Activated CD8-positive, alpha-beta memory T cell treated with anti-CD3 and anti-CD28 coated beads, Interleukin-2, amount 50 U/mL, for 1 hour (primary cell): ENCODE results near the gene KLK14.

Experiments
- DNase-seq: peaks from one replicate; pipeline ENCODE4 v3.0.0-alpha.2; 2020; ENCODE audit errors: extremely low read depth

Gene KLK14

DNA sequence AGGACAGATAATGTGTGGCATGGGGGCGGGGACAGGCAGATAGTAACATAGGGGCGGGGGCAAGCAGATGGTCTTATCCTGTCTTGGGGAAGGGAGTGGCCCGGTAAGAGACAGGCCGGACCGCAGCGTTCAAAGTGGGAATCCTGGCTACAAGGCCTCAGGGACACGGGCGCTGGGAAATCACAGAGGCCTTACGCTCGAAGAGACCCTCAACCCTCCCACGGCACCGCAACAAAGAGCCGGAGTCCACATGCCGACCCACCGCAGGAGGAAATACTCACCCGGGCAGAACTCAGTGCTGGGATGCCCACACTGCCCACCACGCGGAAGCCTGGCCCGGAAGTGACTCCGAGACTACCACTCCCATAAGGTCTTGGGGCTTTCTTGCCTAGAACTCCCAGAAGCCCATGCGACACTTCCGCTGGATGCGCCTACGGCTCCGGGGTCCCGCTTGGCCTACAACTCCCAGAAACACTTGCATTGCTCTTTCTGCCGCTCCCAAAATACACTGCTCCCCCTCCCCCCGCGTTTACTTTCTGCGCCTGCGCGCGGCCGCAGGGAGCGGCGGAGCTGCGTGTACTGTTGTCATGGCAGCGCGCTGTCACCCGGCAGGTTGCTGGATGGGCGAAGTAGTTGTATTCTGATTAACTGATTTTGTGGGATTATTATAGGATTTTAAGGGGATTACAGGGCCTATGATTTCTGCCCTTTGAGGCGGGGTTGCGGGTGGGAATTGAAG is 25.5 kb upstream of the KLK14 start, which contains the start of gene CTU1:
CTU1 (minus strand) TSS at position 344 of the 739 bp plus-strand sequence. CDS start 3,840 bp downstream, outside the sequence.
- DNase-seq = peak; percentile 93

GRCh38 chr19:51107406-51108065 is 24.8 kb upstream of the KLK14 start:
- no peak for DNase-seq

DNA sequence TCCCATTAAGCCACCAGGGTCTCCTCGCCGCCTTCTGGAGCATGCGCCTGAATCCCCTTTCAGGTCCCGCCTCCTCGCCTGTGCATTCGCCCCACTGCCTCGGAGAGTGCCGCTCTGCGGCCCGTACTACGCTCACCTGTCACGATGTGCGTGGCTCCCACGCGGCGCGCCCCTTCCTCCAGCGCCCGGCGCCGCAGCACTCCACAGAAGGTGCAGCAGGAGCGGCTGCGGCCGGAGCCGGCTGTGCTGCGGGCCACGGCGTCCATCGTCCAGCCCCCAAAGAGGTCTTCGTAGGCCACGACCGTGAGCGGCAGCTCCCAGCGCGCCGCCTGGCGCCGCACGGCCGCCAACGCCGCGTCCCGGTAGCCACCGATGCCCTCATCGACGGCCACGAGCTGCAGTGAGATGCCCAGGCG is 21.2 kb upstream of the KLK14 start:
- DNase-seq = no peak

DNA sequence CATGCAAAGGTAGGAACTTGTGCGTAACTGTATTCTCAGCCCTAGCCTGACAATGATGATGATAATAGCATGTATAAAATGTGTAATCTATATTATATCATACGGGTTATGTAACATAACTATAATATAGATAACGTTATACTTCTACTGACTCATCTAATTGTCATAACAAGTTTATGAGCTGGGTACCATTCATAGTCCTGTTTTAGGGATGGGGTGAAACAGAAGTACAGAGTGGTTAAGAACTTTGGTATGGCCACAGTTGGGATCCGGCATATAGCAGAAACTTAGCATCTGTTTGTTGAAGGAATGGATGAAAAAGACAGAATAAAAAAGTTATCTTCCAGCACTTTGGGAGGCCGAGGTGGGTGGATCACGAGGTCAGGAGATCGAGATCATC is 20.3 kb upstream of the KLK14 start:
- DNase-seq = no peak

GRCh38 chr19:51101171-51101865 is 18.6 kb upstream of the KLK14 start:
- DNase-seq = no peak

GRCh38 chr19:51100601-51101000 is 17.9 kb upstream of the KLK14 start:
- no peak for DNase-seq

DNA sequence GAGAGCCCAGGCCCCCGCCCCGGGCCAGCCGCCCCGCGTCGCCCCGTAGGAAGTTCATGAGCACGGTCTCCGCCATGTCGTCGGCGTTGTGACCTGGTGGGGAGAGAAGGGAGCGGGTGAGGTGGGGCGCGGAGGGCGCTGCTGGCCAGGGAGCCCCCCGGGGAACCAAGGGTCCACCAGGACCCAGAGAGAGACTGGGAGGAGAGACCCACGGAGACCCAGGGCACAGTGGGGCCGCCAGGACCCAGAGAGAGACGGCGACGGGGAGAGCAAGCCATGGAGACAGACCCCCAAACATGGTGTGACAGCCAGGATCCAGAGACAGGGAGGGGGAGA is 16.3 kb upstream of the KLK14 start:
- no peak for DNase-seq

DNA sequence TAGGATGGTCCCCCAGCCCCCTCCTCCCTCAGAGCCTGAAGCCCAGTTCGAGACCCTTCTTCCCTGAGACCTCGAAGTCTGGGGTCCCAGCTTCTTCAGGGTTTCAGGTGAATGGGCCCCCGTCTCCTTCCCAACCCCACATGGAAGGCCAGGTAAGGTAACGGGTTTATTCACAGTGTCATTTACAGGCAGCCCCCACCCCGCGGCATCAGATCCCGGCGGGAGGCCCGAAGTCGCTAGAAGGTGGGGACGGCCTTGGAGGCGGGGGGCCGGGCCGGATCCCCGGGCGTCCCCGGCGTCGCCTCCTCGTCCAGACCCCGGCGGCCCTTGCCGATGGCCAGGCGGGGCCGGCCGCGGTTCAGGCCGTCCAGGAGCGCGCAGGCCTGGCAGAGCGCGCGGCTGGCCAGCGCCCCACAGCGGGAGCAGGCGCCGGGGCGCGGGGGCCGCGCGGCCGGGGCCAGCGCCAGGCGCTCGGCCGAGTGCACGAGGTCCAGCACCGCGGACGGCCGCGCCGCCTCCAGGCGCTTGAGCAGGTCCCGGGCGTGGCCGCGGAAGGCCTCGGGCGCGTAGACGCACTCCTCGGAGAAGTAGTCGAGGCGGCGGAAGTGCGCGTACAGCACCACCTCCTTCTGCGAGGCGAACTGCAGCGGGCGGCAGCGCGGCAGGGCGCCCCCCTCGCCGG is 15.8 kb upstream of the KLK14 start:
- DNase-seq = no peak

DNA sequence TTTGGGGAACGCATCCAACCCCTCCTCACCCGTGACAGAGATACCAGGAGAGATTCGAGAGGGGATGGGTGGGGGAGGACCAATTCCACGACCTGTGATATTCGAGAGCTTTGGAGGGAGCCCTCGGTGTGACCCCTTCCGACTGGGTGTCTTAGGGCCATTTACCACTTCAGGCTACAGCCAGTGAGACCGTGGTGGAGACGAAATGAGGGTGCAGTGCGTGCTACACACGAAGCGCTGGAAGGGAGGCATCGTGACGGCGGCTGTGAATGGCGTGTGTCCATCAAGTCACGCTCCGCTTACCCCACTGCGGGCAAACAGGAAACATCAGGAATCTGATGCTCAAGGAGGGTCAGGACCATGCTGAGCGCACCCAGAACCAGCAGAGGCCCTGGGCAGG is 15.1 kb upstream of the KLK14 start:
- DNase-seq = no peak

DNA sequence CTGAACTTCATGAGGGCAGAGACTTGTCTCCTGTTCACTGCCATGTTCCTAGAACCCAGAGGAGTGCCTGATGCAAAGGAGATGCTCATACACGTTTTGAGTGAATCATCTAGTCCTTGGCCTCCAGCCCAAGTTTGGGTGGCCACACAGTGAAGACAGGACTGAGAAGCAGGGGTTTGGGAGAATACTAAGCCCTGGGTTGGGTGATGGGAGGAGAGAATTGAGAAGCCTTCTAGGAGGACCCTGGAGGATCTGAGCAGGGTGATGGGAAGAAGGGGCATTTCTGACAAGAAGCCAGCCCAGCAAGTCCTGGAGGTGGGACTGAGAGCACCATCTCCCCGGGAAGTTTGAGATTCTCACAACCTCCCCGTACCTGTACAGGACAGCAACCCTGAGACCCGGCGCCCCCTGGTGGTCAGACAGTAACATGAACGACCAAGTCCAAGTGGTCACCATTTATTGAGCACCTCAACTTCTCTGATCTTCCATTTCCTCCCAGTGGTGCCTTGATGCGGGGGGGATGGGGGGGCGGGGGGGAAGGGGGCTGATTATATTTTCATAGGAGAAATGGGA is 14.6 kb upstream of the KLK14 start:
- peak; percentile 54 for DNase-seq

- DNase-seq = no peak
Measured at GRCh38 chr19:51096473-51097165, 13.9 kb upstream of the KLK14 start.

GRCh38 chr19:51094696-51095279 is 12.1 kb upstream of the KLK14 start:
- DNase-seq = no peak

GRCh38 chr19:51093510-51094345 is 11.0 kb upstream of the KLK14 start:
- DNase-seq = no peak

GRCh38 chr19:51093101-51093500 is 10.4 kb upstream of the KLK14 start:
- DNase-seq = no peak

GRCh38 chr19:51091895-51092873 is 9.5 kb upstream of the KLK14 start:
- no peak for DNase-seq

DNA sequence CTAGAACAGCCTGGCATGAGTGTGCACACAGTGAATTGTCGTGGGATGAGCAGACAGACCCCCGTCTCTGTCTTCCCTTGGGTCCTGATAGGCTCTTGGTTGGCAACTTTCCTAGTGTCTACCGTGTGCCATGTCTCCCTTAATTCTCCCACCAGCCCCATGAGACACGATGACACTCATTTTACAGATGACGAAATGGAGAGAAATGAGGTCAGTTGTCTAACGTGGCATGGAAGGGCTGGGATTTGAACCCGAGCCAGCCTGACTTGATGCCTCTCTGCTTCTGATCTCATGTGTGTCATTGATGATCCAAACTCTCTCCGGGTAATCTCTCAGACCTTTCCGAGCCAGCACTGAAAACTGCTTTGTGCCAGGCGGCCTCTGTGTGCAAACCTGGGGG is 8.4 kb upstream of the KLK14 start:
- DNase-seq = no peak

- no peak for DNase-seq
Measured at GRCh38 chr19:51090471-51090870, 7.8 kb upstream of the KLK14 start.

- DNase-seq = no peak
Measured at GRCh38 chr19:51089786-51090185, 7.1 kb upstream of the KLK14 start.
